NCI-H526 treated with DMSO at 0.1 percent for 48 hours (cell line): ENCODE measurements around the gene PRAC1.

ENCODE experiments used
- DNase-seq: peaks from one replicate; lab custom pipeline; 2025; lab: John Stamatoyannopoulos, UW

PRAC1 gene

GRCh38 chr17:48747445-48748363 lies 25.4 kb upstream of the PRAC1 start:
- no peak for DNase-seq

GRCh38 chr17:48746916-48747444 lies 24.7 kb upstream of the PRAC1 start:
- DNase-seq = no peak

GRCh38 chr17:48745381-48746275 lies 23.3 kb upstream of the PRAC1 start:
- DNase-seq = no peak

- DNase-seq = no peak
Measured at GRCh38 chr17:48740537-48740936, 18.2 kb upstream of the PRAC1 start.

- no peak for DNase-seq
Measured at GRCh38 chr17:48738803-48739526, 16.6 kb upstream of the PRAC1 start.

GRCh38 chr17:48738424-48738802 lies 16.1 kb upstream of the PRAC1 start:
- no peak for DNase-seq

GRCh38 chr17:48737330-48738043 lies 15.2 kb upstream of the PRAC1 start:
- DNase-seq = no peak

GRCh38 chr17:48735062-48735351 lies 12.7 kb upstream of the PRAC1 start:
- DNase-seq = no peak

GRCh38 chr17:48734333-48735061 lies 12.2 kb upstream of the PRAC1 start:
- DNase-seq = no peak

GRCh38 chr17:48733632-48734328 lies 11.5 kb upstream of the PRAC1 start:
- DNase-seq = no peak

- no peak for DNase-seq
Measured at GRCh38 chr17:48732688-48733629, 10.6 kb upstream of the PRAC1 start.

GRCh38 chr17:48731355-48731754 lies 9.0 kb upstream of the PRAC1 start:
- DNase-seq = no peak

- no peak for DNase-seq
Measured at GRCh38 chr17:48730240-48730550, 7.9 kb upstream of the PRAC1 start.

- no peak for DNase-seq
Measured at GRCh38 chr17:48729335-48730239, 7.3 kb upstream of the PRAC1 start.

- no peak for DNase-seq
Measured at GRCh38 chr17:48728232-48729231, 6.2 kb upstream of the PRAC1 start, which contains the start of gene HOXB13. Gene HOXB13, minus strand, starts transcription at chr17:48728750. Its CDS starts 157 bp downstream, at chr17:48728593.

- DNase-seq = no peak
Measured at GRCh38 chr17:48727415-48728175, 5.3 kb upstream of the PRAC1 start.
